GM13977 (cell line): ENCODE measurements around the gene EVX1.
A peak's percentile ranks its signal among the peaks of the same experiment; 100 is the strongest.

Source experiments
- DNase-seq: peaks from one replicate; pipeline ENCODE4 v3.0.0; 2012; ENCODE audit warnings: low spot score
- in situ Hi-C: fragments of 300-500 bp; cut with MboI; formaldehyde crosslinking; loops from one replicate; pipeline ENCODE4 v1.12.0; 2022; ENCODE audit warnings: low sequenced_read_pairs, low pct_unique_long_range_greater_than_20kb, mixed read lengths, inconsistent platforms; ENCODE audit not compliant: unreplicated experiment
- TF ChIP-seq, protein P1 (sequence below): IDR thresholded peaks from 2 replicates; pipeline ENCODE4 v1.5.1; 2012; ENCODE audit warnings: mild to moderate bottlenecking, control low read depth; ENCODE audit not compliant: insufficient read depth; ENCODE audit errors: extremely low read depth, missing control alignments

Gene EVX1

DNA sequence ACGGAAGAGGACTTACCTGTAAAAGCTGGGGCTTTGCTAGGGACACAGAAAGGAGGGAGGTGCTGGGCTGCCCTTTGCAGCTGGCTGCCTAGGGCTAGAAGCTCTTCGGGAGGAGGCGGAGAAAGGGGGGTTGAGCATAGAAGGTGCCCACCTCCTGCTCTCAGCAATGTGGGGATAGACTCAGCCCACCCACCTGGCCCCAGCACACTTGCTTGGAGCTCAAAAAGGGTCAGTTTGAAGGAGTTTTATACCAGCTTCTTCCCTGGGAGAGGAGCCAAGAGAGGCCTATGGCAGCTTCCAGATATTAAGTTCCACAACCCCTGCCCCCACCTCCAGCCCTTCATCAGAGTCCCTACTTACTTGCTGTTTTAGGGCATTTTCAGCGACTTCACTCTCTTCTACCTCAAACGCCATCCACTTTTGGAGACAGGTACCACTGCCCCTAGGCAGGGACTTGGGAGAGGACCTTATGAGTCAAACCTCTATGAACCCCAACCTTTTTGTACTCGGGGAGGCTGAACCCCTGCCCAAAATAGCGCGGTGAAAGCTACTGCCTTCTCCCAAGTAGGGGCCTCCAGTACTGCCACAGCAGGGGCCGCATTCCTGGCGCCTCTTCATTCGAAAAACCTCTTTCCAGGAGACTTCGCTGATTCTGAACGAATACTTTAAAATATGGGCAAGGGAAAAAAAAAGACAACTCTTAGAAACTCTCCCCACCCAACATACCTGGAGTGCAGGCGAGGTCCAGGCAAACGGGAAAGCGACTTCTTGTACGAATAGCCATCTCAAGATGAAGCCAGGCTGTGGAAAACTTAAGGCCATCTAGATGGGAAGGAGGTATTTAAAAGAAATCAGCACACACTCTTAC lies 1.2 kb upstream of the EVX1 start:
- DNase-seq = no peak
- in situ Hi-C loops = loop anchor here (10.0 kb wide), 1 partner anchor 87 kb away; the partner anchor contains the start of genes HOXA3 and HOXA7
- TF ChIP-seq, protein P1, sequence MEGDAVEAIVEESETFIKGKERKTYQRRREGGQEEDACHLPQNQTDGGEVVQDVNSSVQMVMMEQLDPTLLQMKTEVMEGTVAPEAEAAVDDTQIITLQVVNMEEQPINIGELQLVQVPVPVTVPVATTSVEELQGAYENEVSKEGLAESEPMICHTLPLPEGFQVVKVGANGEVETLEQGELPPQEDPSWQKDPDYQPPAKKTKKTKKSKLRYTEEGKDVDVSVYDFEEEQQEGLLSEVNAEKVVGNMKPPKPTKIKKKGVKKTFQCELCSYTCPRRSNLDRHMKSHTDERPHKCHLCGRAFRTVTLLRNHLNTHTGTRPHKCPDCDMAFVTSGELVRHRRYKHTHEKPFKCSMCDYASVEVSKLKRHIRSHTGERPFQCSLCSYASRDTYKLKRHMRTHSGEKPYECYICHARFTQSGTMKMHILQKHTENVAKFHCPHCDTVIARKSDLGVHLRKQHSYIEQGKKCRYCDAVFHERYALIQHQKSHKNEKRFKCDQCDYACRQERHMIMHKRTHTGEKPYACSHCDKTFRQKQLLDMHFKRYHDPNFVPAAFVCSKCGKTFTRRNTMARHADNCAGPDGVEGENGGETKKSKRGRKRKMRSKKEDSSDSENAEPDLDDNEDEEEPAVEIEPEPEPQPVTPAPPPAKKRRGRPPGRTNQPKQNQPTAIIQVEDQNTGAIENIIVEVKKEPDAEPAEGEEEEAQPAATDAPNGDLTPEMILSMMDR = no peak

DNA sequence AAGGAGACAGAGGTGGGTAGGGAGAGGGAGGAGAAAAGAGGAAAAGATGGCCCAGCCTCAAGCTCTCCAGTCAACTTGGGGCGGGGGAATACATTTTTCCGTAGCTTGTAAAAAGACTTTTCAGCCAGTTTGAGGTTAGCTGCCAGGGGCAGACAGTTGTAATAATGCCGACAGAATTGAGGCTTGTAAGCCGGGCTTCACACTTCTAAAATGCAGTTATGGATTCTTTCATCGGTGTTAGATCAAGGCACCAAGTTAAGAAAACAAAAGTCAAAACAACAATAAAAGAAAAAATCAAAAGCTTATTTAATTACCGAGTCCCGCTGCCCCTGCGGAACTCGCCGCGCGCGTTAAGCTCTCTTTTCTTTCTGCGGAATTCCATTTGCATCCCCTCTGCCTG lies 448 bp upstream of the EVX1 start:
- in situ Hi-C loops = loop anchor here (10.0 kb wide), 1 partner anchor 87 kb away; the partner anchor contains the start of genes HOXA3 and HOXA7
- no peak for DNase-seq
- TF ChIP-seq, protein P1 = no peak

DNA sequence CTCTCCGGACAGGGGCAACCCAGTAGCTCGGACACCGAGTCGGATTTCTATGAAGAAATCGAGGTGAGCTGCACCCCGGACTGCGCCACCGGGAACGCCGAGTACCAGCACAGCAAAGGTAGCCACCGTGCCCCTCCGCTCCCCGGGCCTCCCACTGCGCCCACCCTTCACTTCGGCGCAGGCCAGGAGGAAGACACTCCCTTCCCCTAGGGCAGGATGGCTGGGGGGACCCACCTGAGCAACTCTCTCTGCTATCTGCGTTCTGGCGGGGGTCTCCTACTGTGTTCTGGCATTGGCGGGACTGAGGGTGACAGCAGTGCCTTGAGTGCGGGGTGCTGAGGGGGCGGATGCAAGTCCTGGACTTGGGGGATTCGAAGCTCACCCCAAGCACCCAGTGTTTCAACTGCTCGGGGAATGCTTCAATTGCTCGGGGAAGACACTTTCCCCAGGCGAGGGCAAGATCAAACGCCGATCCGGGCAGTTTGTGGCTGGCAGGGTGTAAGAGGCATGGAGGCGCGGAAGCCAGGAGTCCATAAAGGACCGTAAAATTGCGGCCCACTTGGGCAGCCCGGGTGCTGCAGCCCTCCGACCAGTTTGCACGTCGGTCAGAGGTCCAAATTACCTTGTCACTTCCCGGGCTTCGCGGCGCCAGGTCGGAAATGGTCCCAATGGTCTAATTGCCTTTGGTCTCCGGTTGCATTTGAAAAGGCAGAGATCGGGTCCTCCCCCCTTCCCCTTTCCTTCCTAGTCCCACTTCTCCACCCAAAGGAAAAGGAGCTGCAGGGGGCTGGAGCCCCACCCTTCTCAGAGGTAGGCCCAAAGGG lies 950 bp downstream of the EVX1 start:
- TF ChIP-seq, protein P1 = no peak
- DNase-seq = peak; percentile 31
- in situ Hi-C loops = loop anchor here (10.0 kb wide), 1 partner anchor 89 kb away; the partner anchor contains the start of genes HOXA3 and HOXA7

DNA sequence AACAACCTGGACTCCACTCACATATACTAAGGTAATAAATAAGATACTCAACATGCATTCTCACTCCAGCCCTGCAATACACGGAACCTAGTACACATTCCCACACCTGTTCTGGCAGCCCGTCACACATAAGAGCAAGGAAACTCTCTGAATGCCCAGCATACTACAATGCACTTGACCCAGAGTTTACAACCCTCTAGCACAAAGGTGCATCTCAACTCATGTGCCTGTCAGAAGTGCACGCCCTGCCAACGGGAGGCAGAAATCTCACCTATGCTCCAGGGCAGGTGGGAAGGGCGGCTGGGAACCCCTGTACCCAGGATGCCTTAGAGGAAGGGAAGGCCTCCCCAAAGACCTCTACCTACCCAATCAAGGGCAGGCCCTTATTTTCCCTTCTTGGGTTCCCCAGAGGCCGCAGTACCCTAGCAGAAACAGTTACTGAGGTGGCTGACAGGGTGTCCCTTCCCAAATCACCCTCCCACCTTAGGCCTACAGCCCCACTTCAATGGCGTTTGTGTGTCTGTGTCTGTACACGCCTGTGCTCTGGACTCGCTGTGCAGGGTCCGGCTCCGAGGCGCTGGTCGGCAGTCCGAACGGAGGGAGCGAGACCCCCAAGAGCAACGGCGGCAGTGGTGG lies 2.0 kb downstream of the EVX1 start:
- DNase-seq = peak; percentile 29
- in situ Hi-C loops = loop anchor here (10.0 kb wide), 1 partner anchor 90 kb away; the partner anchor contains the start of genes HOXA3 and HOXA7
- TF ChIP-seq, protein P1 = no peak

DNA sequence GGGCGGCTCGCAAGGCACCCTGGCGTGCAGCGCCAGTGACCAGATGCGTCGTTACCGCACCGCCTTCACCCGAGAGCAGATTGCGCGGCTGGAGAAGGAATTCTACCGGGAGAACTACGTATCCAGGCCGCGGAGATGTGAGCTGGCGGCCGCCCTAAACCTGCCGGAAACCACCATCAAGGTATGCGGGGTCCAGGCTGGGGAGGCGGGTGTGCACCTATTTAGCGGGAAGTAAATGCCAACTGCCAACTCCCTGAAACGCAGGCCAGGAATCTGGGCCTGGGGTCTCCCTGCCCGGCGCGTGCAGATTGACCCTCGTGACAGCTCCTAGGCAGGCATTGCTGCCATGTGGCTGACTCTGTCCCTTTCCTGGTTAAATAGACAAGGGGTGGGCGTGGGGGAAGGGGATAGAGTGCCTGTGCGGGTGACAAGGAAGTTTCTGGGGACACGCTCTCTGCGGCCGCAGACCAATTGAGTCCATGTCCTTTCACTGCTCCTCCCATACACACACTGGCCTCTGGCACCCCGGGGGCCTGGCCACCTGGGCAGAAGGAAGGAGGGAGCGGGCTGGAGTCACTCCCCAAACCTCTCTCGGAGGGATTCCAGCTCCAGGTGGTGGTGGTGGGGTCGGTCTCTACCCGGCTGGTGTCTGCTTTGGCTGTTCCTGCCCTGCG lies 2.7 kb downstream of the EVX1 start:
- in situ Hi-C loops = loop anchor here (10.0 kb wide), 1 partner anchor 90 kb away; the partner anchor contains the start of genes HOXA3 and HOXA7
- DNase-seq = peak; percentile 28
- TF ChIP-seq, protein P1 = no peak
